ENCODE data around the gene RAB4B. TPM values are rescaled to one million over a fixed set of nuclear protein-coding genes. Genes with fewer than 3 reads are reported as not detected.
"Not testable (repeated sequence)": the region's sequence is repeated elsewhere in the genome, so short reads cannot be mapped to it uniquely, and the experiment has no call there.

The RAB4B gene
- total RNA-seq, 1 donor from 2014 or later = 29.5 TPM

DNA sequence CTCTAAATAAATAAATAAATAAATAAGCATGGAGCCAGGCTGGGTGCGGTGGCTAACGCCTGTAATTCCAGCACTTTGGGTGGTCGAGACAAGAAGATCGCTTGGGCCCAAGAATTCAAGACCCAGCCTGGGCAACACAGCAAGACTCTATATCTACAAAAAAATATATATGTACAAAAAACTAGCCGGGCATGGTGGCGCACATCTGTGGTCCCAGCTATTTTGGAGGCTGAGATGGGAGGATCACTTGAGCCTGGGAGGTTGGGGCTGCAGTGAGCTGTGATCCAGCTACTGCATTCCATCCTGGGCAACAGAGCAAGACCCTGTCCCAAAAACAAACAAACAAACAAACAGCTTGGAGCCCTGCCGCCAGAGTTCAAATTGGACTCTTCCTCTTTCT, 30.5 kb upstream of the RAB4B start:
- DNase-seq (ENCODE audit: low spot score) (no peak), ATAC-seq (no peak)
- intact Hi-C loops (cut with DNase I) = no loop called here

DNA sequence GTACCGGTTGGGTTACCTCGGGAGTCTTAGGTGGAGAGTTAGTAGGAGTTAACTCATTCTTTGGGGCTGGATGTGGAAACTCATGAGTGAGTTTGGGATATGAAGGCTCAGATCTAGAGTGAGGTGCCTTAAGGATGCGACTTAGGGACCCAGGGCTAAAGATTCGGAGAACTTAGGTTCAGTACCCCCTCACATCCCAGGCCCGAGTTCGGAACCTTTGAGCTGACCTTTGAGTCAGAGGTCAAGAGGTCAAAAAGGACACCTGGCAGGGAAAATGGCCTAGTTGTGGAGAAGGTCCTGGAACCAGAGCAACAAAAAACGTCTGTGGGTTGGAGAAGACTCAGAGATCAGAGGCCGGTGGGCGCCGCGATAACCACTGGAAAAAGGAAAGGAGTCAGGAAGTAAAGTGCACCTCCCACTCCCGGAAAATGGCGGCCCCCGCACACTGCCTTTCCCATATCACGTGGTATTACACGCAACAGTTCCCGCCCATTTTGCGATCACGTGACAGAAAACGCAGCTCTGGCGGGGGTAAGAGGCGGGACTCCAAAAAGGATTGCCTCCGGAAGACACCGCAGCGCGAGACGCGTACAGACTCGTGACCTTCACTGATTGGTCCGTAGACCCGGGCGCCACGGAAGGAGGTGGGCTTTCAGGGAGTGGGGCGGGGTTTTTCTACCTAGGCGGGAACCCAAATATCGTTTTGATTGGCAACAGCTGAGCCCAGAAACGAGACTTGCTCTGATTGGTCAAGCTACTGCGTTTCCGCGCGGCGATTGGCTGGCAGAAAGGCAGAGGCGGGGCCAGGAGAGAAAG, 27.8 kb upstream of the RAB4B start, which contains the start of gene ACTMAP:
ACTMAP (minus strand) TSS at position 420 of the 816 bp plus-strand sequence. CDS start 674 bp downstream, outside the sequence.
- peak; percentile 97 for ATAC-seq
- intact Hi-C loops (cut with DNase I) = no loop called here
- peak; percentile 100 for DNase-seq (ENCODE audit: low spot score)

DNA sequence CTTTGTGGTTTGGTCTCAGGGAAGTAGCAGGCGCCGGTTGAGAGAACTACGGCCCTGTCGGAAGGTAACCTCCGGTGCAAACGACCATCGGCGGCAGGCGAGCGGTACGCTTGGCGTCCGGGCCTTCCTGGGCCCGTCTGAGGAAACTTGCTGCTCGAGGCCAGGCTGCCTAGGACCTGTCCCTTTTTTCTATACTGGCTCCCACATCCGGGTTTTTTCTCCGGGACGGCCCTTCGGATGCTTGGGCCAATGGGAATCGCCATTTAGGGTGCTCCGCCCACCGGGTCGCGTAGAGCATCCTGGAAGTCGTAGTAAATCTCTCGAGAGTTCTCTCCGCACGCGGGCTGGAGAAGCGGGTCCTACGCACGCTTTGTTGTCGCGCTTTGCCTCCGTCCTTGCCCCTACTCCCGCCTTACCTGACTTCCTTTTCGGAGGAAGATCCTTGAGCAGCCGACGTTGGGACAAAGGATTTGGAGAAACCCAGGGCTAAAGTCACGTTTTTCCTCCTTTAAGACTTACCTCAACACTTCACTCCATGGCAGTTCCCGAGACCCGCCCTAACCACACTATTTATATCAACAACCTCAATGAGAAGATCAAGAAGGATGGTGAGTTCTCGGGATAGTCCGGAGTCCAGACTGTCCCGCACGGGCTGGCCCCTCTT, 27.0 kb upstream of the RAB4B start, which contains the start of gene SNRPA:
SNRPA (plus strand) TSS at position 330 of the 664 bp plus-strand sequence; CDS start at position 536, 206 bp downstream.
- DNase-seq (ENCODE audit: low spot score) = peak; percentile 97
- intact Hi-C loops (cut with DNase I) = no loop called here

DNA sequence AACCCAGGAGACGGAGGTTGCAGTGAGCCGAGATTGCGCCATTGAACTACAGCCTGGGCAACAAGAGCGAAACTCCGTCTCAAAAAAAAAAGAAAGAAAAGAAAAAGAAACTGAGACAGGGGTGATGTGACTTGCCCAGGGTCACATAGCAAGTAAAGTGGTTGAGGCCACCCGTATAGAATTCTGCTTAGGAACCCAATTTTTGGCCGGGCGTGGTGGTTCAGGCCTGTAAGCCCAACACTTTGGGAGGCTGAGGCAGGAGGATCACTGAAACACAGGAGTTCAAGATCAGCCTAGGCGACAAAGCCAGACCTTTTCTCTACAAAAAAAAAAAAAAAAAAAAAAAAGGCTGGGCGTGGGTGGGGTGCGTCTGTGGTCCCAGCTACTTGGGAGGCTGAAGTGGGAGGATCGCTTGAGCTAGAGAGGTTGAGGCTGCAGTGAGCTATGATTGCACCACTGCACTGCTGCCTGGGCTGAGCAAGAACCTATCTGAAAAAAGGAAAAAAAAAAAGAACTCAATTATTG, 25.7 kb upstream of the RAB4B start:
- DNase-seq (ENCODE audit: low spot score) (no peak), ATAC-seq (no peak)
- intact Hi-C loops (cut with DNase I) = no loop called here

More for the DNA sequence above, 27.0 kb upstream of the RAB4B start, which contains the start of gene SNRPA:
- ATAC-seq = peak; percentile 91

DNA sequence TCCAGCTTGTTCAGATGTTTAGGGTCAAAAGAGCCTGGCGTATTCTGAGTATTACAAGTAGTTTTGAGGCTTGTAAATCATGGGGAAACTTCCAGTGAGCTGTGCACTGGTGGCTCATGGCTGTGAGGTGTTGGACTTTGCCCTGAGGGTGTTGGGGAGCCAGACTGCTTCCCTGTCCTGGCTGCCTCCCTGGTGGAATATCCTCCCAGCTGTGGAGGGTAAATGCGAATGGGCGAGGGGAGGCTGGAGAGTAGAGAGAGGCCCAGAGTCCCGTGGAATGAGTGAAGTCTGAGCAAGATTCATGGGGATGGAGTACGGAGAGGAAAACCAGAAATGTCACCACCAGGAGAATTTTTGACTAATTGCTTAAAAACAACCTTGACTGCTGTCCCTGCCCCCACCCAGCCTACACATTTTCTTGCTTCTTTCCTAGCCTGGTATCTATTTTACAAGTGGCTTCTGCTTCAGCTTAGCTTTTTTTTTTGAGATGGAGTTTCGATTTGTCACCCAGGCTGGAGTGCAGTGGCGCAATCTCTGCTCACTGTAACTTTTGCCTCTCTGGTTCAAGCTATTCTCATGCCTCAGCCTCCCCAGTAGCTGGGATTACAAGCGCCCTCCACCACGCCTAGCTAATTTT, 23.3 kb upstream of the RAB4B start:
- ATAC-seq (no peak), DNase-seq (ENCODE audit: low spot score) (no peak)
- intact Hi-C loops (cut with DNase I) = no loop called here

DNA sequence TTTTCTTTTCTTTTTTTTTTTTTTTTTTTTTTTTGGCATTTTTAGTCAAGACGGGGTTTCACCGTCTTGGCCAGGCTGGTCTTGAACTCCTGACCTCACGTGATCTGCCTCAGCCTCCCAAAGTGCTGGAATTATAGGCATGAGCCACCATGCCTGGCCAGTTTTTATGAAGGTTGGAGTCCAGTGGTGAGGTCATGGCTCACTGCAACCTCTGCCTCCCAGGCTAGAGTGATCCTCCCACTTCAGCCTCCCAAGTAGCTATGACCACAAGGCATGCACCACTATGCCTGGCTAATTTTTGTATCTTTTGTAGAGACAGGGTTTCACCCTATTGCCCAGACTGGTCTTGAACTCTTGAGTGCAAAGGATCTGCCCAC, 22.8 kb upstream of the RAB4B start:
- no peak for DNase-seq (ENCODE audit: low spot score)
- intact Hi-C loops (cut with DNase I) = no loop called here
- ATAC-seq = no peak

DNA sequence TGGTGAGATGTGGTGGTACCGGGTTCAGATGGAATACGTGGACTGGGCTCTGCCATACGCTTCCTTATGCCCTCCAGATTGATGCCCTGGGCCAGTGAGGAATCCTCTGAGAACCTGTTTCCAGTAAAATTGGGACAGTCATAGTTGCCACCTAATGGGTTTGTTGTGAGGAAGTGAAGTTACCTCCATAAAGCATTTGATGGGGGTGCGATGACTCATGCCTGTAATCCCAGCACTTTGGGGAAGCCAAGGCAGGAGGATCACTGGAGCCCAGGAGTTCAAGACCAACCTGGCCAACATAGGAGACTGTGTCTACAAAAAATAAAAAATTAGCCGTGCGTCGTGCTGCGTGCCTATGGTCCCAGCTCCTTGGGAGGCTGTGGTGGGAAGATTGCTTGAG, 22.3 kb upstream of the RAB4B start:
- intact Hi-C loops (cut with DNase I) = no loop called here
- no peak for DNase-seq (ENCODE audit: low spot score)

DNA sequence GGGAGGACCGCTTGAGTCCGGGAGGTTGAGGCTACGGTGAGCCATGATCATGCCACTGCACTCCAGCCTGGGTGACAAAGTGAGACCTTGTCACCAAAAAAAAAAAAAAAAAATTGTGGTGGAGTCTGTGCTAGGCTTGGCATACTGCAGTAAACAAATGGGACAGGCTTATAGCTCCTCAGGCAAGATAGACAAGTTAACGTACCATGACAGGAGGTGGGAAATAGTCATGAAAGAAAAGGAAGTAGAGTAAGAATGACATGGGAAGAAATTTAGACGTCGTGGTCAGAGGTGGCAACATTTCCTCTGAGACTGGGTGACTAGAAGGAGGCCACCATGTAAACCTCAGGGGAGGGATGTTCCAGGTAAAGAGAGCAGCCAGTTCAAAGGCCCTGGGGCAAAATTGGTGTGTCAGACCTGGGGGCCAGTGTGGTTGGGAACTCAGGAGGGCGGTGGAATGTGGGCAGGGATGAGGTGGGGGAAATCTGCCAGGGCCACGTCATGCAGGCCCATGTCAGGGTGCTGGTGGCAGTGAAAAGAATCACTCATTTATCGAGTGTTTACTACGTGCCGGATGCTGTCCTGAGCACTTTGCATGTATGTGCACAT, 21.4 kb upstream of the RAB4B start:
- ATAC-seq (no peak), DNase-seq (ENCODE audit: low spot score) (no peak)
- intact Hi-C loops (cut with DNase I) = no loop called here

More for the DNA sequence above, 22.3 kb upstream of the RAB4B start:
- no peak for ATAC-seq

DNA sequence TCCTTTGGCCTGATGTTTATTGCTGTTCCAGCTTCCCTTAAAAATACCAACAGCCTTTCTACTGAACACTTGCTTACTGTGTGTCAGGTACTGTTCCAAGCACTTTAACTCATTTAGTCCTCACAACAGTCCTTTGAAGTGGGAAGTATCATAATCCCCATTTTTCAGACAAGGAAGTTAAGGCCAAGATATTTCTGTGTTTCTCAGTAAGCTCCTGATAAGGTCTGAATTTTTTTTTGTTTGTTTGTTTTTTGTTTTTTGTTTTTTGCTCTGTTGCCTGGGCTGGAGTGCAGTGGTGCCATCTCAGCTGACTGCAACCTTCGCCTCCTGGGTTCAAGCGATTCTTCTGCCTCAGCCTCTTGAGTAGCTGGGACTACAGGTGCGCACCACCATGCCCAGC, 19.6 kb upstream of the RAB4B start:
- intact Hi-C loops (cut with DNase I) = no loop called here
- ATAC-seq = no peak
- no peak for DNase-seq (ENCODE audit: low spot score)

DNA sequence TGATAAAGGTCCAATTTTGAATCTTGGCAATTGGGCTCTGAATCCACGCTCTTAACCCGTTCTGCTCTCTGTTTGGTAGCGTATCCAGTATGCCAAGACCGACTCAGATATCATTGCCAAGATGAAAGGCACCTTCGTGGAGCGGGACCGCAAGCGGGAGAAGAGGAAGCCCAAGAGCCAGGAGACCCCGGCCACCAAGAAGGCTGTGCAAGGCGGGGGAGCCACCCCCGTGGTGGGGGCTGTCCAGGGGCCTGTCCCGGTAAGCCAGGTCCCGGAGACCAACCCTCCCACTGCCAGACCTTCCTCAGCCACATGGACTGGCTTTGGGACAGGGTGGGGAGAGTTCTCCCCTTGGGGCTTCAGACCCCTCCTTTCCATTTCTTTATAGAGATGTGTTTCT, 18.7 kb upstream of the RAB4B start:
- ATAC-seq (no peak), DNase-seq (ENCODE audit: low spot score) (no peak)
- intact Hi-C loops (cut with DNase I) = no loop called here

DNA sequence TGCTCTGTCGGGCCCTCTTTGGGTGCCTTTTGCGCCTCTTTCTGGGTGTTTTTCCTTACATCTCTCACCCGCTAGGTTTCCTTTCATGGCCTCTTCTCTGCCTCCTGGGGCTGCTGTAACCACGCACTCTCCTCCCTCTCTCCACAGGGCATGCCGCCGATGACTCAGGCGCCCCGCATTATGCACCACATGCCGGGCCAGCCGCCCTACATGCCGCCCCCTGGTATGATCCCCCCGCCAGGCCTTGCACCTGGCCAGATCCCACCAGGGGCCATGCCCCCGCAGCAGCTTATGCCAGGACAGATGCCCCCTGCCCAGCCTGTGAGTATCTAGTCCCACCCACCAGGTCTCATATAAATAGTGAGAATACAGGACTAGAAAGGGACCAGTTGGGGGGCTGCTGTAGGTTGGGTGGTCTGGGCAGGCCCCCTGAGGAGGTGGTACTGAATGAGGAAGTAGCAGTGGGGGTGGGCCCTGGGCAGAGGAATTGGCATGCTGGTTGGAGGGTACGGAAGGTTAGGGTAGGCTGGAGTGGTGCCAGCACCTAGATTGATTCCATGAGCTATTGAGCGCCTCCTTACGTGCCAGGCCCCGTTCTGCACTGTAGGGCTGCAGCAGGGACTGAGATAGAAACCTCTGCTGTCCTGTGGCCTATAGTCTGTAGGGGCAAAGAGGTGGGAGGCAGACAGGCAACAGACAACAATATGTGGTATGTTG, 15.1 kb upstream of the RAB4B start:
- intact Hi-C loops (cut with DNase I) = no loop called here
- DNase-seq (ENCODE audit: low spot score) (no peak), ATAC-seq (no peak)

DNA sequence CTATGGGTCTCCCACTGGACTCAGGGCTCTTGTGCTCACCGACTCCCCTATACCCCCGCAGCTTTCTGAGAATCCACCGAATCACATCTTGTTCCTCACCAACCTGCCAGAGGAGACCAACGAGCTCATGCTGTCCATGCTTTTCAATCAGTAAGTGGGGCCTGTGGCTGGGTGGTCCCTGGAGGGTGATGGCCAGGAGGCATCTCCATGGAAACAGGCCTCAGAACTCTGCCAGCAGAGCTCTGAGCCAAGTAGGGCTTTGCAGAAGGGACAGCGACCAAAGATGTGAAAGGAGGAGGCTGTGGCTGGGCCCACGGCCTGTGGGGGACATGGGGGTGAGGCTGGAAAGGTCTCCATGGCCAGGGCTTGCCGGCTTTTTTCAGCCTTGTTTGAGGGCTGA, 14.5 kb upstream of the RAB4B start:
- DNase-seq (ENCODE audit: low spot score) = no peak
- intact Hi-C loops (cut with DNase I) = no loop called here
- ATAC-seq = no peak

DNA sequence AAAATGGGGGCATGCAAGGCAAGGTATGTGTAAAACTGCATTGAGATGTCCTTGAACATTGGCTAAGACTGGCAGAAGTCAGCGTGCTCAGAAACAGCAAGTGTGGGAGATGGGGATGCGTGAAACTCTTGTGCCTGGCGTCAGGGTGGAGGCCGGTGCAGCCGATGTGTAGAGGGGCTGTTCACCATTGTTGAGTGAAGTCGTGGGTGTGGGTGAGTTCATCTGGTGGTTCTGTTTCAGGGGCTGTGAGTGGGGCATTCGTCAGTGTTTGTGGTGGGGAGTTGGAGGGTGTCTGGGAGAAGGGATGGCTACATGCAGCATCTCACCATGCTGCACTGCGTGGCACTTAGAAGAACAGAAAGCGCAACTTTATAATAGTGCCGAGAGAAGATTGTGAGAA, 14.1 kb upstream of the RAB4B start:
- intact Hi-C loops (cut with DNase I) = no loop called here
- peak; percentile 22 for ATAC-seq
- no peak for DNase-seq (ENCODE audit: low spot score)

DNA sequence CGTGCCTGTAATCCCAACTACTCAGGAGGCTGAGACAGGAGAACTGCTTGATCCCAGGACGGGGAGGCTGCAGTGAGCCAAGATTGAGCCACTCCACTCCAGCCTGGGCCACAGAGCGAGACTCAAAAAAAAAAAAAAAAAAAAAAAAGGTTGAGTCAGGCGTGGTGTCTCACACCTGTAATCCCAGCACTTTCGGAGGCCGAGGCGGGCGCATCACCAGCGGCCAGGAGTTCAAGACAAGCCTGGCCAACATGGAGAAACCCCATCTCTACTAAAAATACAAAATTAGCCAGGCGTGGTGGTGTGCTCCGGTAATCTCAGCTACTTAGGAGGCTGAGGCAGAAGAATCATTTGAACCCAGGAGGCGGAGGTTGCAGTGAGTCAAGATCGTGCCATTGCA, 11.7 kb upstream of the RAB4B start:
- DNase-seq (ENCODE audit: low spot score); ATAC-seq; intact Hi-C loops (cut with DNase I): not testable (repeated sequence)

DNA sequence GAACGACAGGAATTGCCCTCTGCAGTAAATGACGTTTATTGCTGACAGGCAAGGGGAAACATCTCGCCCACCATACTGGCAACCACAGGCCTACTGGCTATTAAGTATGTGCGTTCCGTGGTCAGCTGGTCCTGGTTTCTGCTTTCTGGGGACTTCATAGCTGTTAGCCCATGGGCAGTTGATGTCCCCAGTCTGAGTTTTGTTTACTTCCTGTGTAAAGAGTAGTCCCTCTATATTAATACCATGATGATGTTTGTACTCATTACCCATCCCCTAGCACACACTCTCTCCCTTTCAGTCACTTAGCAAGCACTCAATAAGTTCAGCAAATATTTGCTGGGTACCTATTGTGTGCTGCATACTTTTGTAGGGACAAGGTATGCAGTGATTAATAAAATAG, 9.2 kb upstream of the RAB4B start:
- DNase-seq (ENCODE audit: low spot score) (no peak), ATAC-seq (no peak)
- intact Hi-C loops (cut with DNase I) = no loop called here

DNA sequence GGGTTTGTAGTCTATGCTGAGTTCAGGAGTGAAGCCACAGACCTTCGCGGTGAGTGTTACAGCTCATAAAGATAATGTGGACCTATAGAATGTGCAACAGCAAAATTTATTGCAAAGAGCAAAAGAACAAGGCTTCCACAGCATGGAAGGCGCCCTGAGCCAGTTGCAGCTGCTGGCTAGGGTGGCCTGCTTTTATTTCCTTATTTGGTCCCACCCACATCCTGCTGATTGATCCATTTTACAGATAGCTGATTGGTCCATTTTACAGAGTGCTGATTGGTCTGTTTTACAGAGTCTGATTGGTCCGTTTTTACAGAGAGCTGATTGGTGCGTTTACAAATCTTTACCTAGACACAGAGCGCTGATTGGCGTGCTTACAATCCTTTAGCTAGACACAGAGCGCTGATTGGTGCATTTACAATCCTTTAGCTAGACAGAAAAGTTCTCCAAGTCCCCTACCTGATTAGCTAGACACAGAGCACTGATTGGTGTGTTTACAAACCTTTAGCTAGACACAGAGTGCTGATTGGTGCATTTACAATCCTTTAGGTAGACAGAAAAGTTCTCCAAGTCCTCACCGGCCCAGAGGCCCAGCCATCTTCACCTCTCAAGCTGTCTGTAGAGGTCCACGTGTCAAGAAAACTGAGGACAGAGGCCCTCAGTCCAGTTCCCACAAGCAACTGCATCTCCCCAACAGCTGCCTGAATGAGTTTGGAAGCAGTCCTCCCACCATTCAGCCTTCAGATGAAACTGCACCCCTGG, 6.8 kb upstream of the RAB4B start:
- intact Hi-C loops (cut with DNase I); DNase-seq (ENCODE audit: low spot score); ATAC-seq: not testable (repeated sequence)

DNA sequence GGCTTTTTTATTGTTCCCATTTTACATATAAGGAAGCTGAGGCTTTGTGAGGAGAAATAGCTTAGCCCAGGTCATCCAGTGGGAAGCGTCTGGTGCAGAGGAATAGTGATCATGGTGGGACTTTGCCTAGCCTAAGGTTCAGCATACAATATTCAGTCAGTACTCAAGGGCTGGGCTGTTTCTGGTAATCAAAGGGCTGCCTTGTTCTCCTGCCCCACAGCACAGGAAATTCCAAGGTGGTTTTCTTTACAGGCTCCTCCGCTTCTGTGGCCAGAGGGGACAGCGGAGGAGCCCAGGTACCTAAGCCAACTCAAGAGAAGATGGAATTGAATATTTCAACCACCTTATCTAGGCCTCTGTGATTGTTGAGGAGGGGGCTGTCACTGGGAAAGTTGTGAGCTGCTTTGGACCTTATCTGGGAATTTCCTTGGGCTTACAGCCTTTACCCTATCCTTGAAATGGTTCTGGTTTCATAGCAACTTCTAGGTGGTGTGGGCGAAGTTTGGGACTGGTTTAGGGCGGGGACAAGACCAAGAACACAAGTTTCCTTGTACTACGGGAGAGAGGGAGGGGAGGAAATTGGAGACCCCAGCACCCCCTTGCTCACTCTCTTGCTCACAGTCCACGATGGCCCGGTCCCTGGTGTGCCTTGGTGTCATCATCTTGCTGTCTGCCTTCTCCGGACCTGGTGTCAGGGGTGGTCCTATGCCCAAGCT, 3.0 kb upstream of the RAB4B start, which contains the start of gene MIA:
MIA (plus strand) TSS at position 606 of the 716 bp plus-strand sequence; CDS start at position 628, 22 bp downstream.
- intact Hi-C loops (cut with DNase I) = no loop called here
- ATAC-seq = no peak
- no peak for DNase-seq (ENCODE audit: low spot score)
